Lung (tissue), 12 donors: ENCODE measurements around the gene ATF3. TPM values are rescaled to one million over a fixed set of nuclear protein-coding genes. Genes with fewer than 3 reads are reported as not detected.

Source experiments
- ATAC-seq: fragments of 200-7000 bp; cut with Tn5 transposase; one replicate; pipeline ENCODE4 v1.9.1; 2020; ENCODE audit warnings: moderate number of reproducible peaks; ENCODE audit not compliant: insufficient read depth, low FRiP score
- DNase-seq, 3 donors: peaks; one replicate each; pipeline ENCODE4 v3.0.0-alpha.2; 2013 to 2017
- H3K27ac ChIP-seq, 2 donors: one replicate each; pipeline ENCODE4 v1.5.1; 2013; ENCODE audit warnings: mild to moderate bottlenecking in 2 of 2, moderate library complexity in 2 of 2, control low read depth in 1 of 2, inconsistent platforms in 1 of 2, low read depth in 1 of 2, low read length in 1 of 2
- H3K27me3 ChIP-seq, 3 donors: one replicate each; pipeline ENCODE4 v1.5.1; 2013; ENCODE audit warnings: low read length in 2 of 3; ENCODE audit not compliant: control insufficient read depth in 3 of 3, insufficient read depth in 3 of 3
- H3K36me3 ChIP-seq, 4 donors: one replicate each; pipeline ENCODE4 v1.5.1; 2013; ENCODE audit warnings: low read length in 4 of 4, mild to moderate bottlenecking in 1 of 4, moderate library complexity in 1 of 4; ENCODE audit not compliant: control insufficient read depth in 4 of 4, insufficient read depth in 4 of 4
- H3K4me1 ChIP-seq, 5 donors: one replicate each; pipeline ENCODE4 v1.5.1; 2013; ENCODE audit warnings: low read length in 5 of 5, mild to moderate bottlenecking in 2 of 5, moderate library complexity in 1 of 5; ENCODE audit not compliant: control insufficient read depth in 5 of 5, insufficient read depth in 5 of 5
- H3K4me3 ChIP-seq: one replicate; pipeline ENCODE4 v1.5.1; 2013; ENCODE audit warnings: mild to moderate bottlenecking, control low read depth, moderate library complexity
- H3K9ac ChIP-seq, 2 donors: one replicate each; pipeline ENCODE4 v1.5.1; 2013; ENCODE audit warnings: low read length in 2 of 2, control low read depth in 1 of 2; ENCODE audit not compliant: insufficient read depth in 1 of 2
- H3K9me3 ChIP-seq, 4 donors: one replicate each; pipeline ENCODE4 v1.5.1; 2013; ENCODE audit warnings: low read length in 3 of 4, mild to moderate bottlenecking in 1 of 4, moderate library complexity in 1 of 4; ENCODE audit not compliant: control insufficient read depth in 4 of 4, insufficient read depth in 3 of 4
- WGBS, 2 donors: extraction: QIAGEN DNeasy Blood & Tissue Kit; methylation state at CpG; one replicate each; pipeline ENCODE4 v1.1.7; 2013; 5-methylcytosine and 5-hydroxymethylcytosine counted together
- polyA plus RNA-seq, 2 donors: library from polyadenylated mRNA; stranded (reverse); fragments of 200-250 nt; gene quantifications; one replicate each; pipeline ENCODE4 v1.2.1, GENCODE V29; 2013
- total RNA-seq, 2 donors: library from RNA; depleted of rRNA in 1 of 2; stranded (reverse); fragments of >200 nt in 1 of 2; gene quantifications; one replicate each; pipeline ENCODE4 v1.2.1, GENCODE V29; 2014 to 2021
- TF ChIP-seq, protein P1 (sequence below): IDR thresholded peaks from 2 replicates; pipeline ENCODE4 v1.5.1; 2012; ENCODE audit warnings: mild to moderate bottlenecking; ENCODE audit errors: control extremely low read depth, extremely low read depth
- donor health status: control.
- donor health status: control.
- donor health status: Bipolar disorder and iron deficiency.
- donor health status: healthy.
- donor health status: DM: yes; HTN: yes; CAD: no.

The ATF3 gene
- total and polyA plus RNA-seq, 4 donors, result 15.9 to 44.1 (median 24.4) TPM

DNA sequence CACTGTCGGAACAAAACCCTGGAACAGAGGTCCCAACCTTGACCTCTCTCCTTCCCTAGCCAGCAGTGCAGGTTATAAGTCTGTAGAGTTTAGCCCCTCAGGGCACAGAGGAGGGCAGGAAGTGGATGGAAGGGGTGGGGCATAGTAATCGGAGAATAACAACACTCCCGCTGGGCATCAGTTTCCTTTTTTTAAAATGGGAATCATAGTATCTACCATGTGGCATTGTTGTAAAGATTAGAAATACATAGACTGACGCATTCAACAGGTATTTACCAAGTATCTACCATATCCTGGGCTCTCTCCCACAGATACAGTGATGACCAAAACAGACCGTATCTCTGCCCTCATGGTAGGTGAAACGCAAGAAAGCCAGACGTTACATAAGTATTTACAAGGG lies 24.9 kb upstream of the ATF3 start:
- 83 to 88% methylated on average over 7 of the region's 7 CpGs for WGBS, 2 donors
- H3K27me3 ChIP-seq, result peaks cover 0 to 14% (median 8%) of the 10 kb centered on the region in 3 donors

DNA sequence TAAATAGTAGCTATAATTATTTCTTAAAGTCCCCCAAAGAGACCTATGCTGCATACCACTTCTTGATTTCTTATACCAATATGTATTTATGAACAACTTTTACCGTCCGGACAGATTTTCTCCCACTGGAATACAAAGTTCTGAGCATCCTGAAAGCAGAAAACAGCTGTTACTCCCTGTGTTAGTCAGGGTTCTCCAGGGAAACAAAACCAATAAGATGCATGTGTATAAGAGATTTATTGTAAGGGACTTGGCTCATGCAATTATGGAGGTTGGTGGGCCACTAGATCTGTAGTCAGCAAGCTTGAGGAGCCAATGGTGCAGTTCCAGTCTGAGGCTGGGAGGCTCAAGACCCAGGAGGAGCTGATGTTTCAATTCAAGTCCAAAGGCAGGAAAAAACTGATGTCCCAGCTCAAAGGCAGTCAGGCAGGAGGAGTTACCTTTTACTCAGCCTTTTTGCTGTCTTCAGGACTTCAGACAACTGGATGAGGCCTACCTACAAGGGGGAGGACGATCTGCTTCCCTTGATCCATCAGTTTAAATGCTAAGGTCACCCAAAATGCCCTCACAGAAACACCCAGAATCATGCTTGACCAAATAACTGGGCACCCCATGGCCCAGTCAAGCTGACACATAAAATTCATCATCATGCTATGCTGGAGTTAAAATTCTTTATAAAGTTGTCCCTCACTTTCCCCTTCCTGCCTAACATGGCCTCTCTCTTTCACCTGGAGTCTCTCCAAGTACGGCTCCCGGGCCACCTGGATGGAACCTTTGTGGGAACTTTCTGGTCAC lies 24.3 kb upstream of the ATF3 start:
- Histone ChIP-seq H3K4me1 (no peaks in the 10 kb centered on the region), H3K36me3 (no peaks in the 10 kb centered on the region), H3K27me3 (peaks cover 0 to 14% (median 10%) of the 10 kb centered on the region in 3 donors), H3K9ac (no peak overlapping the region), H3K27ac (no peak overlapping the region), H3K9me3 (peaks cover 0 to 4% (median 0%) of the 10 kb centered on the region in 4 donors), H3K4me3 (no peak overlapping the region)
- 90 to 92% methylated on average over 5 of the region's 5 CpGs for WGBS, 2 donors
- TF ChIP-seq, protein P1, sequence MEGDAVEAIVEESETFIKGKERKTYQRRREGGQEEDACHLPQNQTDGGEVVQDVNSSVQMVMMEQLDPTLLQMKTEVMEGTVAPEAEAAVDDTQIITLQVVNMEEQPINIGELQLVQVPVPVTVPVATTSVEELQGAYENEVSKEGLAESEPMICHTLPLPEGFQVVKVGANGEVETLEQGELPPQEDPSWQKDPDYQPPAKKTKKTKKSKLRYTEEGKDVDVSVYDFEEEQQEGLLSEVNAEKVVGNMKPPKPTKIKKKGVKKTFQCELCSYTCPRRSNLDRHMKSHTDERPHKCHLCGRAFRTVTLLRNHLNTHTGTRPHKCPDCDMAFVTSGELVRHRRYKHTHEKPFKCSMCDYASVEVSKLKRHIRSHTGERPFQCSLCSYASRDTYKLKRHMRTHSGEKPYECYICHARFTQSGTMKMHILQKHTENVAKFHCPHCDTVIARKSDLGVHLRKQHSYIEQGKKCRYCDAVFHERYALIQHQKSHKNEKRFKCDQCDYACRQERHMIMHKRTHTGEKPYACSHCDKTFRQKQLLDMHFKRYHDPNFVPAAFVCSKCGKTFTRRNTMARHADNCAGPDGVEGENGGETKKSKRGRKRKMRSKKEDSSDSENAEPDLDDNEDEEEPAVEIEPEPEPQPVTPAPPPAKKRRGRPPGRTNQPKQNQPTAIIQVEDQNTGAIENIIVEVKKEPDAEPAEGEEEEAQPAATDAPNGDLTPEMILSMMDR, result no peak
- DNase-seq (no peak), ATAC-seq (no peak)

More for the DNA sequence above, 24.9 kb upstream of the ATF3 start:
- TF ChIP-seq, protein P1, result no peak
- Histone ChIP-seq H3K27ac (no peak overlapping the region), H3K4me1 (no peaks in the 10 kb centered on the region), H3K9ac (no peak overlapping the region), H3K9me3 (peaks cover 0 to 4% (median 0%) of the 10 kb centered on the region in 4 donors), H3K36me3 (no peaks in the 10 kb centered on the region), H3K4me3 (no peak overlapping the region)
- ATAC-seq (no peak), DNase-seq (no peak)

DNA sequence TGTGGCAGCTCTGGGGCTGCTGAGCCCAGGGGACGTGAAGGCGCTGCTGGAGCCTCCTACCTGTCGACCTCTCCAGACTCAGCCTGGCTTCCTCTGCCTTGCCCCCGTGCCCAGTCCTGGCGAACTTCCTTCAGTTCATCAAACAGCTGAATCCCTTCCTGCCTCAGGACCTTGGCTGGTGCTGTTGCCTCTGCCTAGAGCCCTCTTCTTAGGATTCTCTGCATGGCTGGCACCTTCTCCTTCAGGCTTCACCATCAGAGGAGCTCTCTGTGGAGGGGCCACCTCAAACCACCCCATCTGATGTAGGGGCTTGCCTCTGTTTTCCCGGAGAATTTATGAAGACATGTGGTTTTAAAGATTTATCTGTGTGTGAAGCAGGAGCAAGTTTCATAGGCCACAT lies 23.4 kb upstream of the ATF3 start:
- no peak overlapping the region for H3K27ac ChIP-seq
- ATAC-seq, result no peak
- no peak for DNase-seq
- peaks cover 0 to 4% (median 0%) of the 10 kb centered on the region in 4 donors for H3K9me3 ChIP-seq
- no peak overlapping the region for H3K9ac ChIP-seq
- TF ChIP-seq, protein P1, result no peak
- H3K36me3 ChIP-seq, result no peaks in the 10 kb centered on the region
- no peaks in the 10 kb centered on the region for H3K4me1 ChIP-seq
- H3K4me3 ChIP-seq, result no peak overlapping the region
- WGBS, 2 donors, result 88 to 89% methylated on average over 6 of the region's 6 CpGs
- H3K27me3 ChIP-seq, result peaks cover 0 to 14% (median 13%) of the 10 kb centered on the region in 3 donors
